ENCODE data around the gene GPR132. TPM values are rescaled to one million over a fixed set of nuclear protein-coding genes. Genes with fewer than 3 reads are reported as not detected.

GPR132 gene
- total RNA-seq, 3 donors from 2014 or later, result 1.3 to 2.9 (median 1.8) TPM

GRCh38 chr14:105060751-105061427 lies 4.3 kb downstream of the GPR132 start:
- H3K36me3 ChIP-seq, result no peaks in the 10 kb centered on the region
- intact Hi-C loops (cut with DNase I; ENCODE audit: low total_unique reads), result no loop called here
- H3K27me3 ChIP-seq, result no peaks in the 10 kb centered on the region
- H3K4me1 ChIP-seq, result no peaks in the 10 kb centered on the region
- H3K4me3 ChIP-seq, result peak overlapping the region in 1 of 3 donors; percentile 33
- TF ChIP-seq POLR2A (IDR thresholded peaks at IDR 0.05), result no peak
- TF ChIP-seq CTCF (IDR thresholded peaks at IDR 0.05), result no peak
- no peak for TF ChIP-seq POLR2AphosphoS5 (IDR thresholded peaks at IDR 0.05)
- no peaks in the 10 kb centered on the region for H3K9me3 ChIP-seq
- DNase-seq (ENCODE audit: low spot score in 2 of 2), result no peak
- H3K27ac ChIP-seq, result peak overlapping the region in 1 of 2 donors; percentile 63

- Histone ChIP-seq H3K27ac (peak overlapping the region in 1 of 2 donors; percentile 21), H3K4me3 (no peak overlapping the region), H3K4me1 (no peaks in the 10 kb centered on the region), H3K36me3 (no peaks in the 10 kb centered on the region), H3K9me3 (no peaks in the 10 kb centered on the region), H3K27me3 (no peaks in the 10 kb centered on the region)
- no peak for DNase-seq (ENCODE audit: low spot score in 2 of 2)
- intact Hi-C loops (cut with DNase I; ENCODE audit: low total_unique reads), result no loop called here
- no peak for TF ChIP-seq POLR2A (IDR thresholded peaks at IDR 0.05)
Observed at GRCh38 chr14:105059925-105060565, 5.2 kb downstream of the GPR132 start.

GRCh38 chr14:105059035-105059924 lies 6.0 kb downstream of the GPR132 start:
- Histone ChIP-seq H3K4me1 (no peaks in the 10 kb centered on the region), H3K27ac (peak overlapping the region in 1 of 2 donors; percentile 32), H3K4me3 (no peak overlapping the region), H3K36me3 (no peaks in the 10 kb centered on the region), H3K27me3 (no peaks in the 10 kb centered on the region), H3K9me3 (no peaks in the 10 kb centered on the region)
- intact Hi-C loops (cut with DNase I; ENCODE audit: low total_unique reads), result no loop called here
- no peak for DNase-seq (ENCODE audit: low spot score in 2 of 2)
- TF ChIP-seq POLR2AphosphoS5 (IDR thresholded peaks at IDR 0.05), result no peak
- no peak for TF ChIP-seq POLR2A (IDR thresholded peaks at IDR 0.05)
- no peak for TF ChIP-seq CTCF (IDR thresholded peaks at IDR 0.05)

- no peak overlapping the region for H3K27ac ChIP-seq
- H3K9me3 ChIP-seq, result no peaks in the 10 kb centered on the region
- no peaks in the 10 kb centered on the region for H3K4me1 ChIP-seq
- no peak overlapping the region for H3K4me3 ChIP-seq
- no peak for DNase-seq (ENCODE audit: low spot score in 2 of 2)
- no peaks in the 10 kb centered on the region for H3K27me3 ChIP-seq
- TF ChIP-seq POLR2A (IDR thresholded peaks at IDR 0.05) (no peak), CTCF (IDR thresholded peaks at IDR 0.05) (no peak), POLR2AphosphoS5 (IDR thresholded peaks at IDR 0.05) (no peak)
- intact Hi-C loops (cut with DNase I; ENCODE audit: low total_unique reads), result no loop called here
- H3K36me3 ChIP-seq, result no peaks in the 10 kb centered on the region
Observed at GRCh38 chr14:105058521-105059034, 6.7 kb downstream of the GPR132 start.

- TF ChIP-seq POLR2A (IDR thresholded peaks at IDR 0.05) (no peak), CTCF (IDR thresholded peaks at IDR 0.05) (no peak), POLR2AphosphoS5 (IDR thresholded peaks at IDR 0.05) (no peak)
Observed at GRCh38 chr14:105056303-105056831, 8.9 kb downstream of the GPR132 start.

More at GRCh38 chr14:105056303-105056831, 8.9 kb downstream of the GPR132 start:
- Histone ChIP-seq H3K36me3 (no peaks in the 10 kb centered on the region), H3K4me3 (no peak overlapping the region), H3K4me1 (no peaks in the 10 kb centered on the region), H3K27ac (no peak overlapping the region), H3K9me3 (no peaks in the 10 kb centered on the region), H3K27me3 (no peaks in the 10 kb centered on the region)
- no peak for DNase-seq (ENCODE audit: low spot score in 2 of 2)
- intact Hi-C loops (cut with DNase I; ENCODE audit: low total_unique reads), result no loop called here

Measured in breast epithelium (tissue), 4 donors.